ENCODE measurements around the gene STAT3. TPM values are rescaled to one million over a fixed set of nuclear protein-coding genes. Genes with fewer than 3 reads are reported as not detected.

STAT3 gene
- total RNA-seq, 2 experiments from 2014 or later, result 14.8 to 28.7 TPM

GRCh38 chr17:42378959-42379594, 9.2 kb downstream of the STAT3 start:
- intact Hi-C loops (cut with micrococcal nuclease; ENCODE audit: unreplicated experiment), result no loop called here
- no peaks in the 10 kb centered on the region for H4K20me1 ChIP-seq (ENCODE audit: insufficient read depth, low read length)

DNA sequence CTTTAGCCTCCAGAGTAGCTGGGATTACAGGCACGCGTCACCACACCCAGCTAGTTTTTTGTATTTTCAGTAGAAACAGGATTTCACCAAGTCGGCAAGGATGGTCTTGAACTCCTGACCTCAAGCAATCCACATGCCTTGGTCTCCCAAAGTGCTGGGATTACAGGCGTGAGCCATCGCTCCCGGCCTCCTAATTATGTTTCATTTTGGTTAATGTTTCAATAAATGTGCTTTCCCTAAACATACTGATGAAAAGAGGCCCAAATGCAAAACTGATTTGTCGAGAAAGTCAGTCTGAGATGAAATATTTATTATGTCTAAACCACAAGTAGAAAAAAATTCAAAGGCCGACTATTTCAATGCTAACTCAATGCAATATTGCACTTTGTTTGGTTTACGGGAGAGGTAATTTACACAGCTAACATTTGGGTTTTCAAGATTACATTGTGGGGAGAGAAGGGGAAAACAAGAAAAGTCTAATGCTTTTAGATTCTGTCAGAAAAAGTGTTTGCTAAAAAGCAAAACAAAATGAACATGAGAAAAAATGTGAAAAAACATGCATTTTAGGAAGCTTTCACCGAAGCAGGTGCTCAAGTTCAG, 9.8 kb downstream of the STAT3 start:
- H3K4me2 ChIP-seq (ENCODE audit: low read length), result peak overlapping the region; percentile 90

More at GRCh38 chr17:42378959-42379594, 9.2 kb downstream of the STAT3 start:
- Histone ChIP-seq H3K9me2 (ENCODE audit: insufficient read depth, low read length) (no peaks in the 10 kb centered on the region), H3K79me2 (ENCODE audit: insufficient read depth, low read depth, low read length) (peaks cover 8% of the 10 kb centered on the region; the same call in 1 of the 2 replicates), H3K4me3 (ENCODE audit: low read depth, low read length, poor library complexity, severe bottlenecking) (peak overlapping the region; percentile 64), H3K9me3 (ENCODE audit: low read length) (no peaks in the 10 kb centered on the region), H3K27ac (ENCODE audit: low read depth, low read length, poor library complexity, severe bottlenecking) (peak overlapping the region; percentile 47), H3K4me2 (ENCODE audit: low read length) (peak overlapping the region; percentile 90), H3K36me3 (ENCODE audit: insufficient read depth, low read length) (no peaks in the 10 kb centered on the region), H2AFZ (ENCODE audit: low read length) (peak overlapping the region; percentile 87), H3K4me1 (ENCODE audit: insufficient read depth, low read length, poor library complexity, severe bottlenecking) (peaks cover 19% of the 10 kb centered on the region)
- POLR2A ChIA-PET, result interaction anchor here (0.5 to 2.1 kb wide), 2 partner anchors 9 to 58 kb away, joined by 4 to 7 read pairs; partner anchors contain the start of gene STAT3
- DNase-seq (ENCODE audit: low spot score), result peak; percentile 46
- CTCF ChIA-PET (ENCODE audit: unreplicated experiment), result no interaction called here
- no TSS peak for BruUV-seq (replicated peaks)
- TF ChIP-seq EZH2phosphoT487 (IDR thresholded peaks at IDR 0.05; ENCODE audit: borderline replicate concordance, low read depth, low read length), result no peak

DNA sequence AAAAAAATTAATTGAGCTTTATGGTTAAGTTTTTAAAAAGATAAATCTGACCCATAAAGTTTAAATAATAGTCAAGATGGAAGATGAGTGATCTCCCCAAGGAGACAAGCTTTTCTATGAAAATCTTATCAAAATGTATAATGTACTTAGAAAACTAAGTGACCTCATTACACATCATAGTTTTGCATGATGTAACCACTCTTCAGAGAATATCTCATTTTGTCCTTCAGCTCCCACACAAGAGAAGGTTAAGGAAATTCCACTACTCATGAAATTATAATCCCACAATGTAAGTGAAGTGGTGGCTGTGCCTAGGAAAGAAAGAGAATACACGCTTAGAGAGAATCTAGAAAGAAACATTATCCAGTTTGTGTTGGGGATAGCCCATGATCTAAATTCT, 14.3 kb downstream of the STAT3 start:
- DNase-seq (ENCODE audit: low spot score), result no peak
- Histone ChIP-seq H3K27ac (ENCODE audit: low read depth, low read length, poor library complexity, severe bottlenecking) (no peak overlapping the region), H3K4me3 (ENCODE audit: low read depth, low read length, poor library complexity, severe bottlenecking) (no peak overlapping the region), H3K4me1 (ENCODE audit: insufficient read depth, low read length, poor library complexity, severe bottlenecking) (peaks cover 9% of the 10 kb centered on the region), H2AFZ (ENCODE audit: low read length) (no peak overlapping the region), H3K36me3 (ENCODE audit: insufficient read depth, low read length) (peaks cover 7% of the 10 kb centered on the region; the same call in 1 of the 2 replicates), H3K79me2 (ENCODE audit: insufficient read depth, low read depth, low read length) (peaks cover 7% of the 10 kb centered on the region; the same call in 1 of the 2 replicates), H3K9me3 (ENCODE audit: low read length) (peaks cover 4% of the 10 kb centered on the region; the same call in 1 of the 2 replicates), H3K4me2 (ENCODE audit: low read length) (no peak overlapping the region), H4K20me1 (ENCODE audit: insufficient read depth, low read length) (no peaks in the 10 kb centered on the region), H3K9me2 (ENCODE audit: insufficient read depth, low read length) (no peaks in the 10 kb centered on the region)
- POLR2A ChIA-PET, result interaction anchor here (0.8 kb wide), 1 partner anchor 58 kb away, joined by 3 read pairs; no protein-coding TSS in a partner anchor
- CTCF ChIA-PET (ENCODE audit: unreplicated experiment), result no interaction called here
- TF ChIP-seq, protein P1, sequence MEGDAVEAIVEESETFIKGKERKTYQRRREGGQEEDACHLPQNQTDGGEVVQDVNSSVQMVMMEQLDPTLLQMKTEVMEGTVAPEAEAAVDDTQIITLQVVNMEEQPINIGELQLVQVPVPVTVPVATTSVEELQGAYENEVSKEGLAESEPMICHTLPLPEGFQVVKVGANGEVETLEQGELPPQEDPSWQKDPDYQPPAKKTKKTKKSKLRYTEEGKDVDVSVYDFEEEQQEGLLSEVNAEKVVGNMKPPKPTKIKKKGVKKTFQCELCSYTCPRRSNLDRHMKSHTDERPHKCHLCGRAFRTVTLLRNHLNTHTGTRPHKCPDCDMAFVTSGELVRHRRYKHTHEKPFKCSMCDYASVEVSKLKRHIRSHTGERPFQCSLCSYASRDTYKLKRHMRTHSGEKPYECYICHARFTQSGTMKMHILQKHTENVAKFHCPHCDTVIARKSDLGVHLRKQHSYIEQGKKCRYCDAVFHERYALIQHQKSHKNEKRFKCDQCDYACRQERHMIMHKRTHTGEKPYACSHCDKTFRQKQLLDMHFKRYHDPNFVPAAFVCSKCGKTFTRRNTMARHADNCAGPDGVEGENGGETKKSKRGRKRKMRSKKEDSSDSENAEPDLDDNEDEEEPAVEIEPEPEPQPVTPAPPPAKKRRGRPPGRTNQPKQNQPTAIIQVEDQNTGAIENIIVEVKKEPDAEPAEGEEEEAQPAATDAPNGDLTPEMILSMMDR (conservative IDR thresholded peaks at IDR 0.05; ENCODE audit: low read length), result no peak
- TF ChIP-seq EZH2phosphoT487 (IDR thresholded peaks at IDR 0.05; ENCODE audit: borderline replicate concordance, low read depth, low read length), result no peak
- intact Hi-C loops (cut with micrococcal nuclease; ENCODE audit: unreplicated experiment), result no loop called here
- no TSS peak for BruUV-seq (replicated peaks)

More for the DNA sequence above, 9.8 kb downstream of the STAT3 start:
- BruUV-seq (replicated peaks), result no TSS peak
- Histone ChIP-seq H3K4me3 (ENCODE audit: low read depth, low read length, poor library complexity, severe bottlenecking) (peak overlapping the region; percentile 64), H4K20me1 (ENCODE audit: insufficient read depth, low read length) (no peaks in the 10 kb centered on the region), H3K27ac (ENCODE audit: low read depth, low read length, poor library complexity, severe bottlenecking) (peak overlapping the region; percentile 47), H2AFZ (ENCODE audit: low read length) (peak overlapping the region; percentile 87), H3K4me1 (ENCODE audit: insufficient read depth, low read length, poor library complexity, severe bottlenecking) (peaks cover 19% of the 10 kb centered on the region), H3K9me2 (ENCODE audit: insufficient read depth, low read length) (no peaks in the 10 kb centered on the region), H3K36me3 (ENCODE audit: insufficient read depth, low read length) (no peaks in the 10 kb centered on the region), H3K79me2 (ENCODE audit: insufficient read depth, low read depth, low read length) (peaks cover 8% of the 10 kb centered on the region; the same call in 1 of the 2 replicates), H3K9me3 (ENCODE audit: low read length) (no peaks in the 10 kb centered on the region)
- ChIA-PET POLR2A (interaction anchor here (0.6 to 2.1 kb wide), 2 partner anchors 10 to 141 kb away, joined by 3 to 7 read pairs; partner anchors contain the start of gene STAT3), CTCF (ENCODE audit: unreplicated experiment) (no interaction called here)
- intact Hi-C loops (cut with micrococcal nuclease; ENCODE audit: unreplicated experiment), result no loop called here
- no peak for DNase-seq (ENCODE audit: low spot score)
- TF ChIP-seq EZH2phosphoT487 (IDR thresholded peaks at IDR 0.05; ENCODE audit: borderline replicate concordance, low read depth, low read length), result no peak
- TF ChIP-seq, protein P1 (conservative IDR thresholded peaks at IDR 0.05; ENCODE audit: low read length), result no peak
